ENCODE measurements around the gene BORCS6. TPM values are rescaled to one million over a fixed set of nuclear protein-coding genes. Genes with fewer than 3 reads are reported as not detected.

The BORCS6 gene
- total and polyA plus RNA-seq, 9 of the 15 experiments (the other 6 are each of a cell fraction or from before 2014, with no cell fraction given), result 0.01 to 7.4 (median 2.3) TPM

GRCh38 chr17:8173056-8173870, 16.7 kb downstream of the BORCS6 start (continued):
- TF ChIP-seq EWSR1 (IDR thresholded peaks at IDR 0.05; ENCODE audit: borderline replicate concordance, low read depth, partially characterized antibody) (peak; percentile 99), NFYB (IDR thresholded peaks at IDR 0.05; ENCODE audit: extremely low read depth, insufficient read length) (no peak), UBTF (IDR thresholded peaks at IDR 0.05; ENCODE audit: borderline replicate concordance in 1 of 2, low read depth in 2 of 2, low read length in 2 of 2) (no peak), SMAD4 (CRISPR knock-in tag; conservative IDR thresholded peaks at IDR 0.05) (peak; percentile 62), ZNF717 (CRISPR knock-in tag; IDR thresholded peaks at IDR 0.05) (peak; percentile 98), ZNF347 (CRISPR knock-in tag; IDR thresholded peaks at IDR 0.05; ENCODE audit: low read depth) (peak; percentile 92; the same call in 1 of the 2 replicates), SUPT5H (IDR thresholded peaks at IDR 0.05) (peak; percentile 100), ZNF551 (CRISPR knock-in tag; IDR thresholded peaks at IDR 0.05) (peak; percentile 93), KDM2B (CRISPR knock-in tag; IDR thresholded peaks at IDR 0.05) (no peak), HNRNPUL1 (IDR thresholded peaks at IDR 0.05; ENCODE audit: low read length) (peak; percentile 94; the same call in 1 of the 2 replicates), ZBTB9 (CRISPR knock-in tag; IDR thresholded peaks at IDR 0.05) (peak; percentile 97), BCLAF1 (IDR thresholded peaks at IDR 0.05; ENCODE audit: borderline replicate concordance in 1 of 2, control insufficient read depth in 1 of 2, low read depth in 2 of 2, low read length in 1 of 2) (peak; percentile 66 to 100; a peak in 3 of 4 replicates), GATA2 (CRISPR knock-in tag; IDR thresholded peaks at IDR 0.05) (peak; percentile 93), LARP7 (IDR thresholded peaks at IDR 0.05) (peak; percentile 81; the same call in 1 of the 2 replicates), TRIM28 (IDR thresholded peaks at IDR 0.05) (peak; percentile 32; the same call in 1 of the 2 replicates), JUND (IDR thresholded peaks at IDR 0.05; ENCODE audit: borderline replicate concordance, low read depth, low read length) (peak; percentile 65), JUND (tag; IDR thresholded peaks at IDR 0.05; ENCODE audit: borderline replicate concordance, low read depth, low read length) (peak; percentile 81; the same call in 2 of the 3 replicates), ESRRA (IDR thresholded peaks at IDR 0.05; ENCODE audit: borderline replicate concordance, low read depth) (peak; percentile 56; the same call in 1 of the 2 replicates), MED1 (CRISPR knock-in tag; IDR thresholded peaks at IDR 0.05; ENCODE audit: borderline replicate concordance) (peak; percentile 98)
